Airway epithelial cell (primary cell): ENCODE results near the gene MYO16. TPM values are rescaled to one million over a fixed set of nuclear protein-coding genes. Genes with fewer than 3 reads are reported as not detected.

ENCODE experiments used
- total RNA-seq: library from RNA; depleted of rRNA; stranded (reverse); fragments of >200 nt; gene quantifications from 2 replicates; pipeline ENCODE4 v1.2.3, GENCODE V29; 2015

Gene MYO16
- total RNA-seq: 0.21 and 0.33 TPM in 2 replicates

GRCh38 chr13:108629181-108629752 lies at the start of gene MYO16:
MYO16 (plus strand) TSS chr13:108629611; CDS start chr13:108629845, 234 bp downstream.

